Activated gamma-delta T cell treated with anti-CD3 and anti-CD28 coated beads, Interleukin-2, amount 50 U/mL, for 16 hours (primary cell): ENCODE measurements around the gene IGDCC3.

Experiments used
- DNase-seq: peaks from one replicate; pipeline ENCODE4 v3.0.0-alpha.2; 2020; ENCODE audit warnings: low read depth

The IGDCC3 gene

GRCh38 chr15:65327651-65328393, 50.0 kb downstream of the IGDCC3 start:
- DNase-seq = no peak

- no peak for DNase-seq
These were observed 51.0 kb downstream of the IGDCC3 start for GRCh38 chr15:65326818-65327217.

- DNase-seq = no peak
These were observed 51.7 kb downstream of the IGDCC3 start for GRCh38 chr15:65326117-65326526.

GRCh38 chr15:65323071-65323511, 54.7 kb downstream of the IGDCC3 start:
- DNase-seq = no peak

GRCh38 chr15:65318870-65319356, 58.9 kb downstream of the IGDCC3 start:
- DNase-seq = peak; percentile 64

GRCh38 chr15:65312400-65312916, 65.3 kb downstream of the IGDCC3 start:
- DNase-seq = no peak

GRCh38 chr15:65311760-65312159, 66.0 kb downstream of the IGDCC3 start:
- DNase-seq = no peak

GRCh38 chr15:65310431-65311137, 67.2 kb downstream of the IGDCC3 start:
- no peak for DNase-seq

GRCh38 chr15:65309882-65310418, 67.9 kb downstream of the IGDCC3 start:
- DNase-seq = no peak

GRCh38 chr15:65307978-65308377, 69.8 kb downstream of the IGDCC3 start:
- no peak for DNase-seq

GRCh38 chr15:65306551-65306950, 71.3 kb downstream of the IGDCC3 start:
- no peak for DNase-seq

GRCh38 chr15:65305776-65306175, 72.0 kb downstream of the IGDCC3 start:
- DNase-seq = no peak

GRCh38 chr15:65305150-65305758, 72.5 kb downstream of the IGDCC3 start:
- no peak for DNase-seq

GRCh38 chr15:65304381-65305149, 73.2 kb downstream of the IGDCC3 start, which contains the start of gene RNU5B-1:
Gene RNU5B-1, plus strand, starts transcription at chr15:65304677.
- DNase-seq = peak; percentile 65

GRCh38 chr15:65303687-65304380, 74.0 kb downstream of the IGDCC3 start:
- no peak for DNase-seq

- DNase-seq = no peak
These were observed 75.7 kb downstream of the IGDCC3 start for GRCh38 chr15:65302061-65302460.

GRCh38 chr15:65300924-65301441, 76.8 kb downstream of the IGDCC3 start:
- no peak for DNase-seq

- no peak for DNase-seq
These were observed 79.1 kb downstream of the IGDCC3 start for GRCh38 chr15:65298731-65299130.

GRCh38 chr15:65292938-65293518, 84.8 kb downstream of the IGDCC3 start:
- DNase-seq = no peak

GRCh38 chr15:65290228-65290627, 87.6 kb downstream of the IGDCC3 start:
- no peak for DNase-seq
